Stimulated activated CD8-positive, alpha-beta memory T cell treated with anti-CD3 and anti-CD28 coated beads, Interleukin-15, amount 100 ng/mL, for 48 hours (primary cell): ENCODE results near the gene PLEKHH3.

Experiments used
- DNase-seq, 2 donors: peaks; one replicate each; pipeline ENCODE4 v3.0.0-alpha.2; 2020; ENCODE audit warnings: low read depth in 2 of 2

The PLEKHH3 gene

GRCh38 chr17:42685831-42686230 lies 9.0 kb upstream of the PLEKHH3 start:
- no peak for DNase-seq

- DNase-seq: no peak
These were observed 8.2 kb upstream of the PLEKHH3 start for GRCh38 chr17:42684929-42685556.

GRCh38 chr17:42683407-42684034 lies 6.7 kb upstream of the PLEKHH3 start:
- DNase-seq: no peak

- no peak for DNase-seq
These were observed 6.1 kb upstream of the PLEKHH3 start for GRCh38 chr17:42682722-42683403.

- no peak for DNase-seq
These were observed 5.4 kb upstream of the PLEKHH3 start, which contains the start of gene CNTNAP1 for GRCh38 chr17:42681976-42682721. Gene CNTNAP1 (plus strand): TSS chr17:42682531. CDS start chr17:42682830, 299 bp downstream.

- no peak for DNase-seq
These were observed 3.6 kb upstream of the PLEKHH3 start for GRCh38 chr17:42680331-42680808.

GRCh38 chr17:42679492-42680330 lies 2.9 kb upstream of the PLEKHH3 start:
- peak; percentile 61 to 68 for DNase-seq

- no peak for DNase-seq
These were observed 2.2 kb upstream of the PLEKHH3 start for GRCh38 chr17:42678951-42679491.

GRCh38 chr17:42677921-42678781 lies 1.4 kb upstream of the PLEKHH3 start:
- peak; percentile 69 to 75 for DNase-seq

- DNase-seq: peak; percentile 97 to 98
These were observed 441 bp upstream of the PLEKHH3 start for GRCh38 chr17:42677012-42677857.

- no peak for DNase-seq
These were observed 800 bp downstream of the PLEKHH3 start for GRCh38 chr17:42675965-42676423.

GRCh38 chr17:42675348-42675964 lies 1.3 kb downstream of the PLEKHH3 start:
- no peak for DNase-seq

- no peak for DNase-seq
These were observed 1.9 kb downstream of the PLEKHH3 start for GRCh38 chr17:42674755-42675347.

GRCh38 chr17:42673885-42674754 lies 2.7 kb downstream of the PLEKHH3 start:
- DNase-seq: no peak

- DNase-seq: no peak
These were observed 3.4 kb downstream of the PLEKHH3 start for GRCh38 chr17:42673266-42673884.

- no peak for DNase-seq
These were observed 4.8 kb downstream of the PLEKHH3 start for GRCh38 chr17:42672038-42672437.
